ENCODE data around the gene PIGR. TPM values are rescaled to one million over a fixed set of nuclear protein-coding genes. Genes with fewer than 3 reads are reported as not detected.

PIGR gene
- total RNA-seq, 1 donor from 2014 or later = 0.53 TPM

- H3K4me3 ChIP-seq = no peak within 1 kb of the TSS
- no peak within 1 kb of the TSS for H3K27ac ChIP-seq
- H3K4me1 ChIP-seq = no peaks in the 10 kb centered on the region
- H3K27me3 ChIP-seq = no peaks in the 10 kb centered on the region
- no peak for TF ChIP-seq CTCF (IDR thresholded peaks at IDR 0.05)
- no peaks in the 10 kb centered on the region for H3K9me3 ChIP-seq
- intact Hi-C loops (cut with DNase I) = no loop called here
- no peaks in the 10 kb centered on the region for H3K36me3 ChIP-seq
- no peak for DNase-seq (ENCODE audit: low spot score in 2 of 2)
Observed at GRCh38 chr1:206897175-206897574, 49.1 kb downstream of the PIGR start, which contains the start of gene IL24. TSS of gene IL24 (plus strand) at chr1:206897443. CDS start at chr1:206897833, 390 bp downstream.

GRCh38 chr1:206896261-206896660, 50.0 kb downstream of the PIGR start:
- Histone ChIP-seq H3K4me3 (no peak overlapping the region), H3K36me3 (no peaks in the 10 kb centered on the region), H3K4me1 (no peaks in the 10 kb centered on the region), H3K27ac (no peak overlapping the region), H3K27me3 (no peaks in the 10 kb centered on the region), H3K9me3 (no peaks in the 10 kb centered on the region)
- DNase-seq (ENCODE audit: low spot score in 2 of 2) = no peak
- no peak for TF ChIP-seq CTCF (IDR thresholded peaks at IDR 0.05)
- intact Hi-C loops (cut with DNase I) = no loop called here

- no peak for TF ChIP-seq CTCF (IDR thresholded peaks at IDR 0.05)
- Histone ChIP-seq H3K4me1 (no peaks in the 10 kb centered on the region), H3K9me3 (no peaks in the 10 kb centered on the region), H3K4me3 (no peak overlapping the region), H3K27ac (no peak overlapping the region), H3K27me3 (no peaks in the 10 kb centered on the region), H3K36me3 (no peaks in the 10 kb centered on the region)
- intact Hi-C loops (cut with DNase I) = no loop called here
- DNase-seq (ENCODE audit: low spot score in 2 of 2) = no peak
Observed at GRCh38 chr1:206895837-206896242, 50.4 kb downstream of the PIGR start.

GRCh38 chr1:206895325-206895724, 50.9 kb downstream of the PIGR start:
- Histone ChIP-seq H3K4me3 (no peak overlapping the region), H3K9me3 (no peaks in the 10 kb centered on the region), H3K36me3 (no peaks in the 10 kb centered on the region), H3K27me3 (no peaks in the 10 kb centered on the region), H3K27ac (no peak overlapping the region), H3K4me1 (no peaks in the 10 kb centered on the region)
- no peak for TF ChIP-seq CTCF (IDR thresholded peaks at IDR 0.05)
- intact Hi-C loops (cut with DNase I) = no loop called here
- no peak for DNase-seq (ENCODE audit: low spot score in 2 of 2)

- no peak for DNase-seq (ENCODE audit: low spot score in 2 of 2)
- TF ChIP-seq CTCF (IDR thresholded peaks at IDR 0.05) = no peak
- Histone ChIP-seq H3K9me3 (no peaks in the 10 kb centered on the region), H3K27ac (no peak overlapping the region), H3K36me3 (no peaks in the 10 kb centered on the region), H3K4me1 (no peaks in the 10 kb centered on the region), H3K27me3 (no peaks in the 10 kb centered on the region), H3K4me3 (no peak overlapping the region)
- intact Hi-C loops (cut with DNase I) = no loop called here
Observed at GRCh38 chr1:206893380-206893779, 52.9 kb downstream of the PIGR start.

- no peak overlapping the region for H3K27ac ChIP-seq
- no peaks in the 10 kb centered on the region for H3K36me3 ChIP-seq
- H3K27me3 ChIP-seq = no peaks in the 10 kb centered on the region
- no peaks in the 10 kb centered on the region for H3K4me1 ChIP-seq
- no peak for DNase-seq (ENCODE audit: low spot score in 2 of 2)
- H3K4me3 ChIP-seq = no peak overlapping the region
- intact Hi-C loops (cut with DNase I) = no loop called here
- H3K9me3 ChIP-seq = no peaks in the 10 kb centered on the region
- no peak for TF ChIP-seq CTCF (IDR thresholded peaks at IDR 0.05)
Observed at GRCh38 chr1:206892351-206892984, 53.8 kb downstream of the PIGR start.

All from ascending aorta (tissue), 2 donors.